HG03025 (cell line): ENCODE results near the gene LCE2D.
"Not testable (repeated sequence)": the region's sequence is repeated elsewhere in the genome, so short reads cannot be mapped to it uniquely, and the experiment has no call there.

ENCODE experiments used
- ATAC-seq: cut with Tn5 transposase; IDR thresholded peaks from one replicate; pipeline ENCODE4 v1.9.1; 2021; ENCODE audit warnings: mild to moderate bottlenecking, moderate library complexity; ENCODE audit not compliant: unreplicated experiment, low FRiP score

LCE2D gene

DNA sequence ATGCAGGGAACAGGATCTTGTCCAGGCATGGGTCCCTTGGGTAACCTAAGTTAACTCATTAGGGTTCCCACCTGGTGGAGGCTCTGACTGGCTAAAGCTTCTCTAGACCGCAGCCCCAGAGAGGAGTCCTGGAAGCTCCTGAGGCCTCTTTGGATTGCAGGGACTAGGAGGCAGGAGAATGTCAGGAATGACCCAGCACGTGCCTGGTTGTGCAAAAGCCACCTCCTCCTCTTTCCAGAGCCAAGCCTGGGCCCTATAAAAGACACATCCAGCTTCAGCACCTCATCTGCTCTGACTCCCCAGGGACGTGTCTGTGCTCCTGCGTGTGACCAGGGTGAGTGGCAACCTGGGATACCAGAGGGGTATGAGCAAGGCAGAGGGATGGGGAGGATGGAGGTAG, 22.6 kb downstream of the LCE2D start, which contains the start of gene LCE2B:
Gene LCE2B (plus strand): TSS at position 301 of the 400 bp plus-strand sequence. CDS start 721 bp downstream, outside the sequence.
- ATAC-seq = not testable (repeated sequence)

DNA sequence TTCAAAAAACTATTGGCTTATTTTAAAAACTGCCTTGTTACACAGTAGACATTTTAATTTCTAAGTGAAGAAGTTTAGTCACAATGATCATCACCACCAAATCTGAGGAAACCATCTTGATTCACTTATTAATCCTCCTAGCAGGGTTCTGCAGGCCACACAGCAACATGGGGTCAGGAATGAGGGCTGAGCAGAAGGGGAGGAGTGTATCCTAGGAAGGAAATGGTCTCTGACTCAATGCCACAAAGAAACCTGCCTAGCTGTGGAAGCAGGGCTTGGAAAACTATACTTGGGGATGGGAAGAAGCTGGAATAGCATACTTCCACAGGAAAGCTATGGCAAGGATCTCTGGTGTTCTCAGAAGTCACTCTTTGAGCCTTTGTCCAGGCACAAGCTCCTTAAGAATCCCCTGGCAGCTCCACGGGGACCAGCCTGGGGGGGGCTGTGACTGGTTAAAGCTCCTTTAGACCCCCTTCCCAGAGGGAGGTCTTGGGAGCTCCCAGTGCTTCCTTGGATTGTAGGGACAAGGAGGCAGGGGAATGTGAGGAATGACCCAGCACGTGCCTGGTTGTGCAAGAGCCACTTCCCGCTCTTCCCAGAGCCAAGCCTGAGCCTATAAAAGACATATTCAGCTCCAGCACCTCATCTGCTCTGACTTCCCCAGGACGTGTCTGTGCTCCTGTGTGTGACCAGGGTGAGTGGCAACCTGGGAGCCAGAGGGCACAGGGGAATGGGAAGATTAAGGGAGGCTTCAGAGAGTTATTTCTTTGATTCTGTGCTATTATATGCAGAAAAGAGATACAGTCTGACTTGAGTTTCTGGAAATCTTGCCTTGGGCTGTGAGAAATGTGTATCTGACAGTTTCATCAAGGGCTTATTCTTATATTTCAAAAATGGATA, 34.8 kb downstream of the LCE2D start, which contains the start of gene LCE2A:
Gene LCE2A (plus strand): TSS at position 645 of the 900 bp plus-strand sequence. CDS start 557 bp downstream, outside the sequence.
- no peak for ATAC-seq

DNA sequence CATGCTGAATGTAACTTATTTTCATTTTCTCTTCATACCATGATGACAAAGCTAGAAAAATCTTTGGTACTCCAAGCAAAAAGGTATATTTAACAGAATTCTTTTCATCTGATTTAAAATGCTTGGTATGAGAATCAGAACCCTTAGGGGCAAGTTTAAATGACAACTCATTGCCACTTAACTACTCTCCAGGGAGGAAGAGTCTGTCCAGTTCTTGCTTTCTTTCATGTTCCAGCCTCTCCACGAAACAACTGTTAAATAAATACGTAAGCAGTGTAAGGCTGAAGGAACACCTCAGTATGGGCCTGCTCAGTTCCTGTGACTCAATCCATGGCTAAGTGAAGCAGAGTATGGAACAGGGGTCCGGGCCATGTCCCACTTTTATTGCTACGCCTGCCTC, 36.6 kb downstream of the LCE2D start:
- no peak for ATAC-seq

DNA sequence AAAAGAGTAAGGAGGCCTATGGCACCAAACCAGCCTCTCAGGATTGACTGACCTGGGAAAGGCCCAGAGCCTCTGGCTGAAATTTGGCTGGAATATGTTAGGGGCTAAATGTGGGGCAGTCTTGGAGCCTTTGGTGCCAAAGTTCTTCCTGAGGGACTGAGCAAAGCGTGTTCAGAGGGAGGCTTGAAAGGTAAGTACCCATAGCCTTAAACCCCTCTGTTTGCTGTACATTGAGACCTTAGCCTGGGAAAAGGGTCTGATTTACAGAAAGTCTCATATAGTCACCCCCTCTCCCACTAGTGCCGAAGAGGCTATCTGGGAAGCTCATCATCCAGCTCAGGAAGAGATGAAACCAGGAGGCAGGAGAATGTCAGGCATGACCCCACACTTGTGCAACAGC, 44.7 kb downstream of the LCE2D start, which contains the start of gene LCE4A:
Gene LCE4A (plus strand): TSS at position 301 of the 400 bp plus-strand sequence. CDS start 916 bp downstream, outside the sequence.
- ATAC-seq = no peak
